LNCaP clone FGC (cell line): Measurements from ENCODE around the gene ACAA1.

Experiments used
- DNase-seq: peaks from one replicate; pipeline ENCODE4 v3.0.0-alpha.2; 2011; ENCODE audit warnings: low read depth
- H3K4me3 ChIP-seq: 2 replicates; pipeline ENCODE4 v1.5.1; 2011; ENCODE audit warnings: mild to moderate bottlenecking, low read depth, low read length, control low read depth
- TF ChIP-seq, protein P1 (sequence below): IDR thresholded peaks from 2 replicates; pipeline ENCODE4 v1.5.1; 2012; ENCODE audit warnings: mild to moderate bottlenecking; ENCODE audit not compliant: control insufficient read depth, insufficient read depth; ENCODE audit errors: extremely low read depth

Gene ACAA1

DNA sequence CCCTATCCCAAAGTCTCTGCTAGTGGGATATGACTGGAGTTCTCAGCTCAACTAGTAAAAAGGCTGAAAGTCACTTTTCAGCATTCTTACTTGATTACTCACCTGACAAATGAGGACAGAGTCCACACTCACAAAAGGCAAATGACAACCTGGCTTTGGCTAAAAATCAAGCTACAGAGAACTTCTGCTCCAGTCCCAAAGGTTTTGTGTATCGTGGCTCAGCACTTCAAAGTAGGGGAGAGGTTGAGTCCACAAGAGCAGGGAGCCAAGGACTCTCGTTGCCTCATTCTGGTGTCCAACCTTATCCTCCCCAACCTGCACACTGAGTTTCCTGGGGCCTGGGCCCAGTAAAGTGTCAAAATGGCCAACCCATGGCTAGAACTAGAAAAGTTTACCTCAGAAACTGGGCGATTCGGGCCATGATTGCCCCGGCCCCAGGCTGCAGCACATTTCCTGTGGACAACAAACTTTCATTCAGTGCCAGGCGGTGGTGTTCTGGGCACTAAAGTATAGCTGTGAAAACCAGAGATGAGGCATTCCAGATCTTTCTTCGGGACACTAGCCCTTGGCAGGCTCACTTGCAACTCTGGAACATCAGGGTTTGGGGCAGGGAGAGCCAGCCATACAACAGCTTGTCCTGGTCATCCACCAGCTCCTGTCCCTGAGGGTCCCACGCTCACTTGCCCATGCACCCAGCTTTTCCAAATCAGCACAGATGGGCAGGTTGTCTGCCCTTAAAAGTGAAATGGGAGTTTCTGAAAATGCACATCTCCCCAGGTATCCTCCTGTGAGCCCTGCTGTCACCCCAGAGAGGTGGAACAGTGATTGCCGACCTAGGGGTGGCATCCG lies 3.1 kb downstream of the ACAA1 start:
- peak overlapping the region; percentile 5 for H3K4me3 ChIP-seq
- DNase-seq, result peak; percentile 66
- TF ChIP-seq, protein P1, sequence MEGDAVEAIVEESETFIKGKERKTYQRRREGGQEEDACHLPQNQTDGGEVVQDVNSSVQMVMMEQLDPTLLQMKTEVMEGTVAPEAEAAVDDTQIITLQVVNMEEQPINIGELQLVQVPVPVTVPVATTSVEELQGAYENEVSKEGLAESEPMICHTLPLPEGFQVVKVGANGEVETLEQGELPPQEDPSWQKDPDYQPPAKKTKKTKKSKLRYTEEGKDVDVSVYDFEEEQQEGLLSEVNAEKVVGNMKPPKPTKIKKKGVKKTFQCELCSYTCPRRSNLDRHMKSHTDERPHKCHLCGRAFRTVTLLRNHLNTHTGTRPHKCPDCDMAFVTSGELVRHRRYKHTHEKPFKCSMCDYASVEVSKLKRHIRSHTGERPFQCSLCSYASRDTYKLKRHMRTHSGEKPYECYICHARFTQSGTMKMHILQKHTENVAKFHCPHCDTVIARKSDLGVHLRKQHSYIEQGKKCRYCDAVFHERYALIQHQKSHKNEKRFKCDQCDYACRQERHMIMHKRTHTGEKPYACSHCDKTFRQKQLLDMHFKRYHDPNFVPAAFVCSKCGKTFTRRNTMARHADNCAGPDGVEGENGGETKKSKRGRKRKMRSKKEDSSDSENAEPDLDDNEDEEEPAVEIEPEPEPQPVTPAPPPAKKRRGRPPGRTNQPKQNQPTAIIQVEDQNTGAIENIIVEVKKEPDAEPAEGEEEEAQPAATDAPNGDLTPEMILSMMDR, result no peak

DNA sequence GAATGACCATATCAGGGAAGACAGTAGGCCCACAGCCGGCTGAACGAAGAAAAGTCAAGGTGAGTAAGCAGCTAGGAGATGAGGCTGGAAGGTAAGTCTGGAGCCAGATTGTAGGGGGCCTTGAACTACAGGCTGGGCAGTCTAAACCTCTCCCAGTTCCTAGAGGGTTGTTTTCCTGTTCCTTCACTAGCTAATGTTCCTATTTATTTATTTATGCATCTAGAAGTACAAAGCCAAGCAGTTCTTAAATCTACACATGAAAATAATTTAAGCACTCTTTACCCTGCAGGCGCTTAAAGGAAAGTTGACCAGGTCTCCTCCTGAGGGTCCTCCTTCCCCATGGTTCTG lies 3.7 kb downstream of the ACAA1 start:
- DNase-seq, result no peak
- TF ChIP-seq, protein P1, result no peak
- H3K4me3 ChIP-seq, result no peak overlapping the region; the same call in 1 of the 2 replicates

DNA sequence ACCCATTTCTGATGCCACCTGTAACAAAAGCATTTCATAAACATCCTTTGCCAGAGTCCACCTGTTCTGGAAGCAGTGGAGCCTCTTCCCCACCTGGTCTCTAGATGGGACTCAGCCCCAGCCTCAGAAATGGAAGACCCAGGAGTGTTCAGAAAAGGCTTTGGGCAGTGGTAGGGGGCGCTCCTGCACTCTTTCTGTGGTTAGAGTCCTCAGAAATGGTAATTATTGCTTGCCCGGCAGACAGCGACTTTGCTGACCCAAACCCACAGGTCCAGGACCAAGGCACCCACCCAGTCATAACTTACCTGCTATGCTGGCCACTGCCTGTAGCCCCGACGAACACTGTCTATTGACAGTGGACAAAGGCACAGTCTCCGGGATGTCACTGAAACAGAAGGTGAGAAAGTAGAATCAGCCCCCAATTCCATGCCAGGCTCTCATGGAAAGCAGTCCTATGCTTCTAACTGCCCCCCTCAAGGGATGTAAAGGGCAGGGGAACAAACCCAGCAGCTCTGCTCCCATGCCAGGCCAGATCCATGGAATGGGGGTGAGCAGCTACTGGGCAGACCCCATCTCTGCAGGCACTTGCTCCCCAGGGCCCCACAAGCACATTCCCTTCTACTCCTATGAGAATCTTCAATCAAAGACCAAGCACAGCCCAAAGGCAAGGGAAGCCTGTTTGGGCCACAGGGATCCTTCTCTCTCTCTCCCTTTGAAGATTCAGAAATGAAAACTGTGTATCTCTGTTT lies 5.1 kb downstream of the ACAA1 start:
- no peak for DNase-seq
- TF ChIP-seq, protein P1, result peak; percentile 28
- H3K4me3 ChIP-seq, result no peak overlapping the region

DNA sequence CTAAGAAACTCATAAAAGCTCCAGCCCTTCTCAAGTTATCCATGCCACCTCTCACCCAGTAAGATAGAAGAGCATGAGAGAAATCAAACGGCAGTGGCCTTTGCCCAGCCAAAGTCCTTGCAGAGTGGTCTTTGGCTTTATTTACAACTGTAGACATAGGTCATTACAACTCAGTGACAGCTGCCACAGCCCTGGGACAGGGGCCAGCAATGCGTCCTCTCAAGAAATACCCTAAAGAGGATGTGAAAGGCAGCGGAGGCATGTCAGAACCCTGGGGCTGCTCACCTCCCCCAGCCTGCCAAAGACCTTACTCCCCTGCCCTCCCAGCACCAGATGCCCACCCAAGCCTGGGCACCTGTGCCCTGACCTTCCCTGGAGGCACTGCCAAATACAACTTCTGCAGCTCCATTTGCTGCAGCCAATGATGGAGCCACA lies 6.3 kb downstream of the ACAA1 start:
- H3K4me3 ChIP-seq, result no peak overlapping the region
- DNase-seq, result no peak

DNA sequence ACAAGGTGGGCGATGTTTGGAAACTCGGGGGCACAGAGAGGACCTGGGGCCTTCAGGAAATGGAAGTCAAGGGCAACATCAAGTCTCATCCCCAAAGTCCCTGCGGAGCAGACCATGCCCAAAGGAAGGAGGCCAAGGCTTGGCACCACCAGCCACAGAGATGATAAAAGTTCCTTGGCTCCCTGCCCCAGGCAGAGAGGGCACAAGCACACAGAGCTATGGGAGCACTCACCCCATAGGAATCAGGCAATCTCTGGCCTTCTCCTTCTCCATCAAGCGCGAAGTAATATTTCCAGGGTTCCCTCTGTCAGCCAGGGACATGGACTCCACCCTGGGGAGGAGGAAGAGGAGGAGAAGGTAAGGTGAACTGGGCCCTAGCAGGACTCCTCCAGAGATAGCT lies 7.9 kb downstream of the ACAA1 start:
- DNase-seq, result no peak
- no peak overlapping the region for H3K4me3 ChIP-seq
- TF ChIP-seq, protein P1, result no peak

More for the DNA sequence above, 6.3 kb downstream of the ACAA1 start:
- TF ChIP-seq, protein P1, result no peak

DNA sequence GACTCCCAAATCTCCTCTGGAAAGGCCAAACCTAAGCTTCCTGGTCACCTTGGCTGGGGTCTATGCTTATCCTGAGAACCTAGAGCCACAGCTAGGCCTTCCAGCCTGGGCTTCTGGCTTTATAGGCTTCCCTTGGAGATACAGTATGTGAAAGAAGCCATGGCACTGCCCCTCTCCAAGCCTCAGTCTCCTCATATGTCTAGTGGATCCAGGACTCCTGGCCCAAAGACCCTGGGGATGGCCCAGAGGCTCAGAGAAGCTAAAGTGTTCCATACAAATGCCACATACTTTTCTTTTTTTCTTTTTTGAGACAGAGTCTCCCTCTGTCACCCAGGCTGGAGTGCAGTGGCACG lies 8.6 kb downstream of the ACAA1 start:
- TF ChIP-seq, protein P1, result no peak

More for the DNA sequence above, 8.6 kb downstream of the ACAA1 start:
- no peak for DNase-seq
- H3K4me3 ChIP-seq, result no peak overlapping the region
